ENCODE results near the gene DNAH14. TPM values are rescaled to one million over a fixed set of nuclear protein-coding genes. Genes with fewer than 3 reads are reported as not detected.

Gene DNAH14
- total and polyA plus RNA-seq, 2 of the 8 experiments (the other 6 are each of a cell fraction or from before 2014, with no cell fraction given): 8.4 to 40.7 TPM

- no peak overlapping the region for H2BK15ac ChIP-seq (ENCODE audit: low read length)
- no peak overlapping the region for H4K5ac ChIP-seq (ENCODE audit: insufficient read length, low read depth, low read length)
- peaks cover 0 to 4% (median 0%) of the 10 kb centered on the region in 4 experiments; a peak in 1 of 7 replicates for H3K4me1 ChIP-seq (replicated peaks in 1 of 4; ENCODE audit: control insufficient read depth in 3 of 4, insufficient read depth in 4 of 4, low read length in 3 of 4)
- H3K56ac ChIP-seq (replicated peaks; ENCODE audit: insufficient read length, low read depth, low read length): no peak overlapping the region
- H2BK20ac ChIP-seq (ENCODE audit: low read length): no peak overlapping the region
- no peak for FAIRE-seq
- H3K9me3 ChIP-seq (ENCODE audit: insufficient read depth in 2 of 2, low read depth in 1 of 2, low read length in 1 of 2): no peaks in the 10 kb centered on the region
- no peak overlapping the region for H2AFZ ChIP-seq (ENCODE audit: low read length)
- no peak overlapping the region for H3K14ac ChIP-seq (ENCODE audit: insufficient read length)
- WGBS, 2 experiments (ENCODE audit: extremely low coverage in 1 of 2, insufficient coverage in 1 of 2, insufficient read length in 1 of 2, insufficient replicate concordance in 2 of 2, low coverage in 1 of 2, low lambda C conversion rate in 2 of 2, missing lambda C conversion rate in 1 of 2): 92% methylated on average over 4 of the region's 4 CpGs; no CpG with 5 or more reads in 1 of the 2 experiments
- no peak overlapping the region for H3K4me2 ChIP-seq (ENCODE audit: insufficient read depth in 1 of 2, low read depth in 2 of 2, low read length in 2 of 2)
- H2BK12ac ChIP-seq (ENCODE audit: low read depth, low read length): no peak overlapping the region
- H2BK120ac ChIP-seq (replicated peaks; ENCODE audit: low read depth, low read length): no peak overlapping the region
- H3K79me1 ChIP-seq (ENCODE audit: low read depth, low read length): no peaks in the 10 kb centered on the region; the same call in 1 of the 2 replicates
- no peak overlapping the region for H2BK5ac ChIP-seq (ENCODE audit: low read depth, low read length)
- no peak overlapping the region for H3K27ac ChIP-seq (ENCODE audit: low read depth, low read length)
- H3K23me2 ChIP-seq (ENCODE audit: low read depth, low read length): no peaks in the 10 kb centered on the region
- H4K91ac ChIP-seq (replicated peaks; ENCODE audit: insufficient read length, low read length): no peak overlapping the region
- POLR2A ChIA-PET (ENCODE audit: partially characterized antibody): interaction anchor here (1.1 to 1.3 kb wide), 2 partner anchors 9 to 17 kb away, joined by 3 to 5 read pairs; partner anchors contain the start of gene LBR
- no peak overlapping the region for H3K18ac ChIP-seq (ENCODE audit: extremely low read depth, low read length)
- no peaks in the 10 kb centered on the region for H3K27me3 ChIP-seq (replicated peaks in 1 of 4; ENCODE audit: control insufficient read depth in 3 of 4, extremely low read depth in 1 of 4, insufficient read depth in 3 of 4, low read length in 3 of 4)
- H3K9ac ChIP-seq (replicated peaks in 1 of 4; ENCODE audit: extremely low read depth in 1 of 4, low read depth in 3 of 4, low read length in 3 of 4): no peak overlapping the region
- H4K20me1 ChIP-seq (replicated peaks in 1 of 2; ENCODE audit: control insufficient read depth in 1 of 2, insufficient read depth in 2 of 2, low read length in 2 of 2): peaks cover 0 to 9% of the 10 kb centered on the region in 2 experiments
- H4K8ac ChIP-seq (ENCODE audit: extremely low read depth, insufficient read depth, low read length): no peak overlapping the region
- no peak overlapping the region for H3K4ac ChIP-seq (replicated peaks; ENCODE audit: insufficient read length, low read depth, low read length)
- no peak overlapping the region for H2AK5ac ChIP-seq (ENCODE audit: low read depth, low read length)
- peaks cover 8 to 30% (median 19%) of the 10 kb centered on the region in 4 experiments; a peak in 7 of 8 replicates for H3K36me3 ChIP-seq (ENCODE audit: control insufficient read depth in 2 of 4, insufficient read depth in 4 of 4, low read length in 3 of 4)
- no peak for DNase-seq (ENCODE audit: low read depth in 1 of 2, low spot score in 2 of 2)
- H3K23ac ChIP-seq (ENCODE audit: insufficient read length): no peak overlapping the region
- TF ChIP-seq TAF7 (optimal IDR thresholded peaks at IDR 0.05; ENCODE audit: borderline replicate concordance, low read depth, low read length): no peak
- TF ChIP-seq NRF1 (IDR thresholded peaks at IDR 0.05; ENCODE audit: low read depth, low read length): no peak
- no peak for TF ChIP-seq CHD1 (IDR thresholded peaks at IDR 0.05; ENCODE audit: low read depth, low read length)
- no peak for TF ChIP-seq SP4 (IDR thresholded peaks at IDR 0.05; ENCODE audit: low read length)
- TF ChIP-seq RAD21 (IDR thresholded peaks at IDR 0.05 in 1 of 2, conservative IDR thresholded peaks at IDR 0.05 in 1 of 2; ENCODE audit: low read depth in 2 of 2, low read length in 2 of 2): no peak; a peak in 1 of 4 replicates
- TF ChIP-seq ATF3 (IDR thresholded peaks at IDR 0.05; ENCODE audit: insufficient read depth, low read depth, low read length): no peak
- no peak for TF ChIP-seq HDAC6 (IDR thresholded peaks at IDR 0.05; ENCODE audit: low read depth, low read length)
- peaks cover 3 to 24% of the 10 kb centered on the region in 2 experiments for H3K79me2 ChIP-seq (ENCODE audit: control insufficient read depth in 1 of 2, insufficient read depth in 2 of 2, low read length in 2 of 2)
- H3K4me3 ChIP-seq (ENCODE audit: extremely low read depth in 1 of 4, insufficient read depth in 2 of 4, low read depth in 3 of 4, low read length in 4 of 4): no peak overlapping the region
- CTCF ChIA-PET (ENCODE audit: partially characterized antibody): interaction anchor here (0.8 to 2.0 kb wide), 3 partner anchors 11 to 23 kb away, joined by 3 to 5 read pairs (median 3); no protein-coding TSS in a partner anchor
These were observed 489.1 kb downstream of the DNAH14 start for GRCh38 chr1:225418598-225418997.

Measured in H1 (cell line).